ENCODE results near the gene ACTN1. TPM values are rescaled to one million over a fixed set of nuclear protein-coding genes. Genes with fewer than 3 reads are reported as not detected.

The ACTN1 gene
- total RNA-seq, 2 donors from 2014 or later = 170 to 316 TPM

DNA sequence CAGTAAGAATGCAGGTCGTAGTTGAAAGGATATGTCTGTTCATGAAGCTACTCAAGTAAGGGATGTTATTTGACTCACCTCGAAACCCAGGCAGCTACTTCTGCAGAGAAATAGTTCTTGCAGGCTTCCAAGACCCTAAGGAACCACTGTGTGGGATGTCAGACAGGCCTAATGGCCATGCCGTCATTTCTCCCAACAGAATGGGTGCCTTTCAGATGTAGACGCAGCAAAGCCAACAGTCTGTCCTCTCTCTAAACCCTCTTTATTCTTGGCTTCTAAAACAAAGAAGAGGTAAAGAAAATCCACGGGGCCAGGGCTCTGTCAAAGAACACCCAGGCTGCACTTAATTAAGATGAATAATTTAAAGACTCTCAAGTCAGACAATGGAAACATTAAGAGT lies 19.0 kb upstream of the ACTN1 start:
- DNase-seq (ENCODE audit: low spot score) = no peak
- no peak overlapping the region for H3K27ac ChIP-seq
- no peaks in the 10 kb centered on the region for H3K36me3 ChIP-seq
- no peaks in the 10 kb centered on the region for H3K27me3 ChIP-seq
- H3K4me1 ChIP-seq = no peaks in the 10 kb centered on the region
- TF ChIP-seq, protein P1, sequence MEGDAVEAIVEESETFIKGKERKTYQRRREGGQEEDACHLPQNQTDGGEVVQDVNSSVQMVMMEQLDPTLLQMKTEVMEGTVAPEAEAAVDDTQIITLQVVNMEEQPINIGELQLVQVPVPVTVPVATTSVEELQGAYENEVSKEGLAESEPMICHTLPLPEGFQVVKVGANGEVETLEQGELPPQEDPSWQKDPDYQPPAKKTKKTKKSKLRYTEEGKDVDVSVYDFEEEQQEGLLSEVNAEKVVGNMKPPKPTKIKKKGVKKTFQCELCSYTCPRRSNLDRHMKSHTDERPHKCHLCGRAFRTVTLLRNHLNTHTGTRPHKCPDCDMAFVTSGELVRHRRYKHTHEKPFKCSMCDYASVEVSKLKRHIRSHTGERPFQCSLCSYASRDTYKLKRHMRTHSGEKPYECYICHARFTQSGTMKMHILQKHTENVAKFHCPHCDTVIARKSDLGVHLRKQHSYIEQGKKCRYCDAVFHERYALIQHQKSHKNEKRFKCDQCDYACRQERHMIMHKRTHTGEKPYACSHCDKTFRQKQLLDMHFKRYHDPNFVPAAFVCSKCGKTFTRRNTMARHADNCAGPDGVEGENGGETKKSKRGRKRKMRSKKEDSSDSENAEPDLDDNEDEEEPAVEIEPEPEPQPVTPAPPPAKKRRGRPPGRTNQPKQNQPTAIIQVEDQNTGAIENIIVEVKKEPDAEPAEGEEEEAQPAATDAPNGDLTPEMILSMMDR (IDR thresholded peaks at IDR 0.05) = no peak
- no peak overlapping the region for H3K4me3 ChIP-seq
- no peaks in the 10 kb centered on the region for H3K9me3 ChIP-seq

DNA sequence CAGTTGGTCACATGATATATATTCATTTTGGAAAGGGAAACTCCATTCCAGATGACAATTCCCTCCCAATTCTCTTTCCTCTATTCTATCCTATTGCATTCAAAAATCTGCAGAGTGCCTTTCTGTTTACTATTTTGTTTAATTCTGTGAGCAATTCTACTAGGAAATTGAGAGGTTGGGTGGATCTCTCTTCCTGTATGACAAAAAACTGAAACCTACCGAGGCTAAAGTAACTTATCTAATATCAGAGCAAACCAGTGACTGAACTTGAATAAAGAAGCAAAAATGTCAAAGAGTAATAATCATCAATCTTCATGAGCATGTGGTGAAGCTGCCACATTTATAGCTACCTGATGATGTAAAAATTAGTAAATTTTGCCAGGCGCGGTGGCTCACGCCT lies 16.6 kb upstream of the ACTN1 start:
- Histone ChIP-seq H3K9me3 (no peaks in the 10 kb centered on the region), H3K4me1 (no peaks in the 10 kb centered on the region), H3K27ac (no peak overlapping the region), H3K4me3 (no peak overlapping the region), H3K36me3 (no peaks in the 10 kb centered on the region), H3K27me3 (no peaks in the 10 kb centered on the region)
- no peak for DNase-seq (ENCODE audit: low spot score)
- TF ChIP-seq, protein P1 (IDR thresholded peaks at IDR 0.05) = no peak

DNA sequence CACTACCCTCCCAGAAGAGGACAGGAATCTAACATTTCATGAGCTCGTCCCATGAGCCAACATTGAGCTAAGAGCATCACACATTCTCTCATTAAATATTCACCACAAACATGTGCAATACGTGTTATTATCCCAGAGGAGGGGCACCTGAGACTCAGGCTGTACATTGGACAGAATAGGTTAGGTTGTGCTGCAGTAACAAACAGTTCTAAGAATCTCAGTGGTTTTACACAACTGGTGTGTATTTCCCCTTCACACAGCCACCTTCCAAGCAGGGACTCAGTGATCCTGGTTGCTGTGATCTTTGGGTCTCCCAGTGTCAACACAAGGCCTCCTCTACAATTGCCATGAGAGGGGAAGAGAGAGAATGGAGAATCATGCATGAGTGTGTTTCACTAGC lies 15.0 kb upstream of the ACTN1 start:
- H3K4me3 ChIP-seq = no peak overlapping the region
- H3K9me3 ChIP-seq = no peaks in the 10 kb centered on the region
- H3K36me3 ChIP-seq = no peaks in the 10 kb centered on the region
- DNase-seq (ENCODE audit: low spot score) = no peak
- no peaks in the 10 kb centered on the region for H3K27me3 ChIP-seq
- H3K4me1 ChIP-seq = no peaks in the 10 kb centered on the region
- no peak overlapping the region for H3K27ac ChIP-seq
- TF ChIP-seq, protein P1 (IDR thresholded peaks at IDR 0.05) = no peak

DNA sequence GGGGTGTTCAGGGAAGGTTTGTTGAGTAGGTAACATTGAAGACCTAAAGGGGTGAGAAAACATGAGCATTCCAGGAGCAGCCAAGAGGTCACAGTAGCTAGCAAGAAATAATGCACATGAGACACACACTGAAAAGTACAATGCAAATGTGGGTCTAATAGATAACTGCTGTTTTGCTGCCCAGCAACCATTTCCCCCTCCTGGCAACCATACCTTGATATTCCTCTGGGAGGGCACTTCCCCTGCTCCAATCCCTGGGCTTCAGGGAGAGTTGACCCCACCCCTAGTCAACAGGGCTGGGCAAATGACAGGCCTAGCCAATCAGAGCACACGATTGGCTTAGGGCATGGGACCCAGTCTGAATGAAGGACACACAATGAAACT lies 8.5 kb upstream of the ACTN1 start:
- H3K27ac ChIP-seq = no peak overlapping the region
- TF ChIP-seq, protein P1 (IDR thresholded peaks at IDR 0.05) = no peak
- H3K4me1 ChIP-seq = no peaks in the 10 kb centered on the region
- no peaks in the 10 kb centered on the region for H3K9me3 ChIP-seq
- no peak for DNase-seq (ENCODE audit: low spot score)
- no peaks in the 10 kb centered on the region for H3K36me3 ChIP-seq
- H3K27me3 ChIP-seq = no peaks in the 10 kb centered on the region
- no peak overlapping the region for H3K4me3 ChIP-seq

DNA sequence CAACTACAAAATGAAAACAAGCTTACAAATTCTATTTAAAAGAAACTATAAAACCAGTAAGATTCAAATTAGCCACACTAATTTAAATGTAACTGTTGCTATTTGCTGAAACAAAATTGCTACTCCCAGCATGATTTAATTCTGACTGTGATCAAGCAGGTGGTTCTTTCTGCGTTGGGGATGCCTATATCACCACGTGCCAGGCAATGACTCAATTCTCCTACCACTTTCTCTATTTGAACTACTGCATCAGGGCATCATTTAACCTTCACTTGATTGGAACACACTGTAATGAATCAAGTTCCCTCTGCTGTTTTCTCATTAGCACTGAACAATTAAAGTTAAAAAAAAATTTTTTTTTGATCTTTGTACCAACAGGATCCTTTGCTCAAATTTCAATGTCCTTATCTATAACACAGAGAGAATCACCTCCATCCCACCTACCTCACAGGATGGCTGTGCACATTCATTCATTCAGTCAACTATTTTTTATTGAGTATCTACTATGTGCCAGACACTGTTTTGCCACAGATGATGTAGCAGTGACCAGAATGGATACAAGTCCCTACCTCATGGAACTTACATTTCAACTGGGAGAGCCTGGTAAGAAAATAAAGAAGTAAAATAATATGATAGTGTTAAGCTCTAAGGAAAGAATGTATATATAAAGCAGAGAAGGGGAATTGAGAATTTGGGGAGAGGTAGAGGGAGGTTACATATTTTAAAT lies 8.0 kb upstream of the ACTN1 start:
- TF ChIP-seq, protein P1 (IDR thresholded peaks at IDR 0.05) = no peak
- DNase-seq (ENCODE audit: low spot score) = no peak
- Histone ChIP-seq H3K36me3 (no peaks in the 10 kb centered on the region), H3K9me3 (no peaks in the 10 kb centered on the region), H3K27me3 (no peaks in the 10 kb centered on the region), H3K27ac (no peak overlapping the region), H3K4me3 (no peak overlapping the region), H3K4me1 (no peaks in the 10 kb centered on the region)

DNA sequence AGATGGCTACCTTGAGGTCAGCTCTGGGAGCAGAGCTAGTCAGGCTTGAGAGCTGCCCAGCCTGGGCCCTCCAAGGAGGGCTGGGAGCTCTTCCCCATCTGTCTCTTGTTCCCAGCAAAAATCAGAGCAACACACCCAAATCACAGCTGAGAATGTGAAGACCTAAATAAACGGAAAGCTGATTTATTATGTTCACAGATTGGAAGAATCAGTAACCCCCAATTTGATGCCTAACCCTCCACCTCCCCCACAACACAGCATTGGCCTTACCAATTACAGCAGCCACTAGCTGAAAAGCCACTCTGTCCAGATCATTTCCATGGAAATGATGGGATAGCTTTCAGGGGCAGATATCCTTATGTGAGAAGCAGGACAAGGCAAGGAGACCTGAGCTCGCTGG lies 7.1 kb upstream of the ACTN1 start:
- TF ChIP-seq, protein P1 (IDR thresholded peaks at IDR 0.05) = no peak
- no peaks in the 10 kb centered on the region for H3K27me3 ChIP-seq
- H3K36me3 ChIP-seq = no peaks in the 10 kb centered on the region
- DNase-seq (ENCODE audit: low spot score) = no peak
- H3K27ac ChIP-seq = no peak overlapping the region
- H3K4me3 ChIP-seq = no peak overlapping the region
- no peaks in the 10 kb centered on the region for H3K4me1 ChIP-seq
- no peaks in the 10 kb centered on the region for H3K9me3 ChIP-seq
